Measurements from ENCODE around the gene CAPN10.

GRCh38 chr2:240643811-240644150 is 57.2 kb downstream of the CAPN10 start:
- TF ChIP-seq CTCF (IDR thresholded peaks at IDR 0.05) (no peak), POLR2A (IDR thresholded peaks at IDR 0.05) (no peak)
